GM19238 (cell line): ENCODE results near the gene REM1.

Experiments used
- DNase-seq: peaks from one replicate; pipeline ENCODE4 v3.0.0; 2011; ENCODE audit warnings: low spot score; ENCODE audit not compliant: insufficient read length

The REM1 gene

DNA sequence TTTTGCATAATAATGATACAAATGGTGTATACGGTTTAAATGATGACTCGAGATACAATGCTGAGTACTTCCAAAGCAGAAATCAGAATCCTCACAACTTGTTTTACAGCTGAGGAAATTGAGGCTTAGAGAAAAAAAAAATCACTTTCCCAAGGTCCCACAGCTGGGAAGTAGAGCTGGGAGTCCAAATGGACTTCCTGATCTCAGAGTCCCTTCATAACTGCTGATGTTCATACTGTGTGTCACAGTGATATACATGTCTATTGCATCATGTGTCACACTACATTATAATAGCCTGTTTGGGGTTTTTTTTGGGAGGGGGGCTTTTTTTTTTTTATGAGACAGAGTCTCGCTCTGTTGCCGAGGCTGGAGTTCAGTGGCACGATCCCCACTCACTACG is 47.6 kb downstream of the REM1 start:
- DNase-seq: no peak

DNA sequence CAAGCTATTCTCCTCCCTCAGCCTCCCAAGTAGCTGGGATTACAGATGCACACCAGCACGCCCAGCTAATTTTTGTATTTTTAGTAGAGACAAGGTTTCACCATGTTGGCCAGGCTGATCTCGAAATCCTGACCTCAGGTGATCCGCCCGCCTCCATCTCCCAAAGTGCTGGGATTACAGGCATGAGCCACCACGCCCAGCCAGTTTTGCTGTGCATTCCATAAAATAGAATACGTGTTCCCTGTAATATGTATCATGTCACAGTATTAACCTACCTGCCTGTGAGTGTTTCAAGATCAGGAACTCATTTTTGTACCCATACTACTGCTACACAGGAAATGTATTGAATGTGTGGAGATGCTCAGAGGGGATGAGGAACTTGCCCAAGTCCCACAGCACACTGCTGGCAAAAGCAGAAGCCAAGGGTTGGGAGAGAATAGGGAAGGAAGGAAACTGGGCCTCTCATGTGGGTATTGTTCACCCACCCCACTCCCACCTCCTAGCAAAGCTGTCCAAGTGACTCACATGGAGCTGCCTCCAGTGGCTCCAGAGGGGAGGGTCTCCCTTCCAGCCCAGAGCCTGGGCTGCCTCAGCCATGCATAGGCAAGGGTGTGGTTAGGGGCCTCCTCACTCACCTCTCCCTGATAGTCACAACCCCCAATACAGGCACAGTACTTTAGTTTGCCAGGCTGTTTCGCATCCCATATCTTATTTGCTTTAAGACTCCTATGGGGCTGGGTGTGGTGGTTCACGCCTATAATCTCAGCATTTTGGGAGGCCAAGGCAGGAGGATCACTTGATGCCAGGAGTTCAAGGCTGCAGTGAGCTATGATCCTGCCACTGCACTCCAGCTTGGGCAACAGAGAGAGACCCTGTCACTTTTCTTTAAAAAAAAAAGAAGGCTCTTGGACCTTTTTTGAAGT is 48.5 kb downstream of the REM1 start:
- no peak for DNase-seq

DNA sequence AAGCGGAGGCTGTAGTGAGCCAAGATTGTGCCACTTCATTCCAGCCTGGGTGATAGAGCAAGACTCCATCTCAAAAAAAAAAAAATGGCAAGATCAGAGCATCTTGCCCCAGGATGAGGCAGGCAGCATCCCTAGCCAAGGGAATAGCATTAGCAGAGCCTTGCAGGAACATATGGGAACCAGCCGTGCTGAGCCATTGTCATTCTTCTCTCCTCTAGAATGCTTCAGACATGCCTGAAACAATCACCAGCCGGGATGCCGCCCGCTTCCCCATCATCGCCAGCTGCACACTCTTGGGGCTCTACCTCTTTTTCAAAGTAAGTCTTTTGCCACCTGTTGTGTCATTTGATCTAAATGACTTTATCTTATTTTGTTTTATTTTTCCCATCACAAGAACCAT is 52.2 kb downstream of the REM1 start:
- no peak for DNase-seq
